ENCODE measurements around the gene SPZ1.

SPZ1 gene

GRCh38 chr5:80339116-80339515, 19.3 kb downstream of the SPZ1 start:
- 98% methylated on average over 7 of the region's 7 CpGs for WGBS
- peaks cover 0 to 3% of the 10 kb centered on the region in 2 experiments for H3K27me3 ChIP-seq (ENCODE audit: control insufficient read depth in 1 of 2, insufficient read depth in 1 of 2, low read length in 2 of 2)
- H3K79me1 ChIP-seq (replicated peaks; ENCODE audit: low read length, poor library complexity, severe bottlenecking): no peaks in the 10 kb centered on the region
- no peak overlapping the region for H3K27ac ChIP-seq (ENCODE audit: low read length, poor library complexity, severe bottlenecking)
- no peaks in the 10 kb centered on the region for H3K9me3 ChIP-seq (ENCODE audit: control insufficient read depth, low read length)
- no peaks in the 10 kb centered on the region for H3K36me3 ChIP-seq (ENCODE audit: control insufficient read depth in 1 of 2, insufficient read depth in 2 of 2, low read depth in 1 of 2, low read length in 2 of 2)
- H2BK12ac ChIP-seq (ENCODE audit: low read length in 2 of 2): no peak overlapping the region
- no peak overlapping the region for H3K18ac ChIP-seq (ENCODE audit: low read depth in 1 of 2, low read length in 2 of 2)
- H3K23ac ChIP-seq (ENCODE audit: low read length in 2 of 2): no peak overlapping the region
- H3K4me3 ChIP-seq (ENCODE audit: insufficient read depth in 1 of 2, low read depth in 1 of 2, low read length in 2 of 2): no peak overlapping the region
- no peak overlapping the region for H3K9ac ChIP-seq (ENCODE audit: low read length)
- no peaks in the 10 kb centered on the region for H3K4me1 ChIP-seq (ENCODE audit: control insufficient read depth, insufficient read depth, low read depth, low read length)
- H2AK5ac ChIP-seq (ENCODE audit: low read length, severe bottlenecking): no peak overlapping the region
- no peak overlapping the region for H3K14ac ChIP-seq (ENCODE audit: low read length in 2 of 2)
- H2BK15ac ChIP-seq (ENCODE audit: low read depth, poor library complexity, severe bottlenecking): no peak overlapping the region
- no peak for DNase-seq
- H3K4me2 ChIP-seq (ENCODE audit: low read length, poor library complexity, severe bottlenecking): no peak overlapping the region
- H3K4ac ChIP-seq (ENCODE audit: low read depth in 1 of 2, low read length in 2 of 2): no peak overlapping the region
- no peak overlapping the region for H2AFZ ChIP-seq (ENCODE audit: low read depth, low read length)
- no peak overlapping the region for H2BK5ac ChIP-seq (ENCODE audit: low read depth, low read length, poor library complexity, severe bottlenecking)
- H2BK120ac ChIP-seq (ENCODE audit: low read depth, low read length): no peak overlapping the region
- H4K8ac ChIP-seq (ENCODE audit: low read length): no peak overlapping the region
- no peak overlapping the region for H4K91ac ChIP-seq (ENCODE audit: low read length)

GRCh38 chr5:80341016-80341775, 21.4 kb downstream of the SPZ1 start:
- DNase-seq: no peak
- H3K9ac ChIP-seq (ENCODE audit: low read length): no peak overlapping the region
- H4K91ac ChIP-seq (ENCODE audit: low read length): no peak overlapping the region
- peaks cover 0 to 3% of the 10 kb centered on the region in 2 experiments for H3K27me3 ChIP-seq (ENCODE audit: control insufficient read depth in 1 of 2, insufficient read depth in 1 of 2, low read length in 2 of 2)
- H3K36me3 ChIP-seq (ENCODE audit: control insufficient read depth in 1 of 2, insufficient read depth in 2 of 2, low read depth in 1 of 2, low read length in 2 of 2): no peaks in the 10 kb centered on the region
- H3K79me1 ChIP-seq (replicated peaks; ENCODE audit: low read length, poor library complexity, severe bottlenecking): no peaks in the 10 kb centered on the region
- H3K27ac ChIP-seq (ENCODE audit: low read length, poor library complexity, severe bottlenecking): no peak overlapping the region
- H3K9me3 ChIP-seq (ENCODE audit: control insufficient read depth, low read length): no peaks in the 10 kb centered on the region
- H3K18ac ChIP-seq (ENCODE audit: low read depth in 1 of 2, low read length in 2 of 2): no peak overlapping the region
- no peak overlapping the region for H3K23ac ChIP-seq (ENCODE audit: low read length in 2 of 2)
- no peak overlapping the region for H2BK120ac ChIP-seq (ENCODE audit: low read depth, low read length)
- H3K4me2 ChIP-seq (ENCODE audit: low read length, poor library complexity, severe bottlenecking): no peak overlapping the region
- H3K4ac ChIP-seq (ENCODE audit: low read depth in 1 of 2, low read length in 2 of 2): no peak overlapping the region
- H2AK5ac ChIP-seq (ENCODE audit: low read length, severe bottlenecking): no peak overlapping the region
- no peak overlapping the region for H2AFZ ChIP-seq (ENCODE audit: low read depth, low read length)
- H2BK15ac ChIP-seq (ENCODE audit: low read depth, poor library complexity, severe bottlenecking): no peak overlapping the region
- H4K8ac ChIP-seq (ENCODE audit: low read length): no peak overlapping the region
- WGBS: 92% methylated on average over 3 of the region's 4 CpGs
- no peak overlapping the region for H3K14ac ChIP-seq (ENCODE audit: low read length in 2 of 2)
- H3K4me3 ChIP-seq (ENCODE audit: insufficient read depth in 1 of 2, low read depth in 1 of 2, low read length in 2 of 2): no peak overlapping the region
- H3K4me1 ChIP-seq (ENCODE audit: control insufficient read depth, insufficient read depth, low read depth, low read length): no peaks in the 10 kb centered on the region
- H2BK5ac ChIP-seq (ENCODE audit: low read depth, low read length, poor library complexity, severe bottlenecking): no peak overlapping the region
- H2BK12ac ChIP-seq (ENCODE audit: low read length in 2 of 2): no peak overlapping the region

- 52% methylated on average over 3 of the region's 3 CpGs for WGBS
Measured at GRCh38 chr5:80343067-80343466, 23.3 kb downstream of the SPZ1 start.

GRCh38 chr5:80346055-80346454, 26.3 kb downstream of the SPZ1 start:
- no peaks in the 10 kb centered on the region for H3K79me1 ChIP-seq (replicated peaks; ENCODE audit: low read length, poor library complexity, severe bottlenecking)
- 10% methylated on average over 2 of the region's 2 CpGs for WGBS

More at GRCh38 chr5:80343067-80343466, 23.3 kb downstream of the SPZ1 start:
- H2BK12ac ChIP-seq (ENCODE audit: low read length in 2 of 2): no peak overlapping the region
- H3K4me3 ChIP-seq (ENCODE audit: insufficient read depth in 1 of 2, low read depth in 1 of 2, low read length in 2 of 2): no peak overlapping the region
- H3K27me3 ChIP-seq (ENCODE audit: control insufficient read depth in 1 of 2, insufficient read depth in 1 of 2, low read length in 2 of 2): peaks cover 0 to 3% of the 10 kb centered on the region in 2 experiments
- no peaks in the 10 kb centered on the region for H3K9me3 ChIP-seq (ENCODE audit: control insufficient read depth, low read length)
- H3K36me3 ChIP-seq (ENCODE audit: control insufficient read depth in 1 of 2, insufficient read depth in 2 of 2, low read depth in 1 of 2, low read length in 2 of 2): no peaks in the 10 kb centered on the region
- no peak overlapping the region for H3K27ac ChIP-seq (ENCODE audit: low read length, poor library complexity, severe bottlenecking)
- H2BK120ac ChIP-seq (ENCODE audit: low read depth, low read length): no peak overlapping the region
- no peak overlapping the region for H2BK15ac ChIP-seq (ENCODE audit: low read depth, poor library complexity, severe bottlenecking)
- no peak overlapping the region for H2AK5ac ChIP-seq (ENCODE audit: low read length, severe bottlenecking)
- no peak overlapping the region for H3K4ac ChIP-seq (ENCODE audit: low read depth in 1 of 2, low read length in 2 of 2)
- H3K9ac ChIP-seq (ENCODE audit: low read length): no peak overlapping the region
- no peak overlapping the region for H4K91ac ChIP-seq (ENCODE audit: low read length)
- H3K18ac ChIP-seq (ENCODE audit: low read depth in 1 of 2, low read length in 2 of 2): no peak overlapping the region
- no peaks in the 10 kb centered on the region for H3K4me1 ChIP-seq (ENCODE audit: control insufficient read depth, insufficient read depth, low read depth, low read length)
- H3K79me1 ChIP-seq (replicated peaks; ENCODE audit: low read length, poor library complexity, severe bottlenecking): no peaks in the 10 kb centered on the region
- no peak overlapping the region for H3K14ac ChIP-seq (ENCODE audit: low read length in 2 of 2)
- H2AFZ ChIP-seq (ENCODE audit: low read depth, low read length): no peak overlapping the region
- H3K4me2 ChIP-seq (ENCODE audit: low read length, poor library complexity, severe bottlenecking): no peak overlapping the region
- no peak overlapping the region for H2BK5ac ChIP-seq (ENCODE audit: low read depth, low read length, poor library complexity, severe bottlenecking)
- H4K8ac ChIP-seq (ENCODE audit: low read length): no peak overlapping the region
- H3K23ac ChIP-seq (ENCODE audit: low read length in 2 of 2): no peak overlapping the region
- peak; percentile 23 for DNase-seq

More at GRCh38 chr5:80346055-80346454, 26.3 kb downstream of the SPZ1 start:
- Histone ChIP-seq H2BK15ac (ENCODE audit: low read depth, poor library complexity, severe bottlenecking) (no peak overlapping the region), H2BK12ac (ENCODE audit: low read length in 2 of 2) (no peak overlapping the region), H3K4ac (ENCODE audit: low read depth in 1 of 2, low read length in 2 of 2) (no peak overlapping the region), H3K36me3 (ENCODE audit: control insufficient read depth in 1 of 2, insufficient read depth in 2 of 2, low read depth in 1 of 2, low read length in 2 of 2) (no peaks in the 10 kb centered on the region), H2BK120ac (ENCODE audit: low read depth, low read length) (no peak overlapping the region), H3K27ac (ENCODE audit: low read length, poor library complexity, severe bottlenecking) (no peak overlapping the region), H3K4me2 (ENCODE audit: low read length, poor library complexity, severe bottlenecking) (no peak overlapping the region), H3K23ac (ENCODE audit: low read length in 2 of 2) (no peak overlapping the region), H3K9ac (ENCODE audit: low read length) (no peak overlapping the region), H2AK5ac (ENCODE audit: low read length, severe bottlenecking) (no peak overlapping the region), H3K18ac (ENCODE audit: low read depth in 1 of 2, low read length in 2 of 2) (no peak overlapping the region), H2BK5ac (ENCODE audit: low read depth, low read length, poor library complexity, severe bottlenecking) (no peak overlapping the region), H4K91ac (ENCODE audit: low read length) (no peak overlapping the region), H2AFZ (ENCODE audit: low read depth, low read length) (no peak overlapping the region), H3K4me1 (ENCODE audit: control insufficient read depth, insufficient read depth, low read depth, low read length) (no peaks in the 10 kb centered on the region), H4K8ac (ENCODE audit: low read length) (no peak overlapping the region), H3K27me3 (ENCODE audit: control insufficient read depth in 1 of 2, insufficient read depth in 1 of 2, low read length in 2 of 2) (no peaks in the 10 kb centered on the region), H3K4me3 (ENCODE audit: insufficient read depth in 1 of 2, low read depth in 1 of 2, low read length in 2 of 2) (no peak overlapping the region), H3K9me3 (ENCODE audit: control insufficient read depth, low read length) (no peaks in the 10 kb centered on the region), H3K14ac (ENCODE audit: low read length in 2 of 2) (no peak overlapping the region)
- DNase-seq: peak; percentile 34

All from mesenchymal stem cell (in vitro differentiated cells and primary cell).